Vagina (tissue), 2 donors: ENCODE results near the gene LRRC36.

ENCODE experiments used
- POLR2A ChIP-seq, 2 donors: fragments of 450-650 bp; IDR thresholded peaks; one replicate each; pipeline ENCODE4 v1.6.1; 2017; ENCODE audit warnings: antibody characterized with exemption in 2 of 2, mild to moderate bottlenecking in 2 of 2, moderate library complexity in 2 of 2
- TF ChIP-seq, protein P1 (sequence below), 3 experiments: fragments of 450-650 bp in 2 of 3; fragments of 200-600 bp in 1 of 3; sonication (generic) in 1 of 3; IDR thresholded peaks; one replicate each; pipeline ENCODE4 v1.5.1; 2017 to 2019; ENCODE audit warnings: antibody characterized with exemption in 3 of 3, mild to moderate bottlenecking in 2 of 3, moderate library complexity in 2 of 3

DNA sequence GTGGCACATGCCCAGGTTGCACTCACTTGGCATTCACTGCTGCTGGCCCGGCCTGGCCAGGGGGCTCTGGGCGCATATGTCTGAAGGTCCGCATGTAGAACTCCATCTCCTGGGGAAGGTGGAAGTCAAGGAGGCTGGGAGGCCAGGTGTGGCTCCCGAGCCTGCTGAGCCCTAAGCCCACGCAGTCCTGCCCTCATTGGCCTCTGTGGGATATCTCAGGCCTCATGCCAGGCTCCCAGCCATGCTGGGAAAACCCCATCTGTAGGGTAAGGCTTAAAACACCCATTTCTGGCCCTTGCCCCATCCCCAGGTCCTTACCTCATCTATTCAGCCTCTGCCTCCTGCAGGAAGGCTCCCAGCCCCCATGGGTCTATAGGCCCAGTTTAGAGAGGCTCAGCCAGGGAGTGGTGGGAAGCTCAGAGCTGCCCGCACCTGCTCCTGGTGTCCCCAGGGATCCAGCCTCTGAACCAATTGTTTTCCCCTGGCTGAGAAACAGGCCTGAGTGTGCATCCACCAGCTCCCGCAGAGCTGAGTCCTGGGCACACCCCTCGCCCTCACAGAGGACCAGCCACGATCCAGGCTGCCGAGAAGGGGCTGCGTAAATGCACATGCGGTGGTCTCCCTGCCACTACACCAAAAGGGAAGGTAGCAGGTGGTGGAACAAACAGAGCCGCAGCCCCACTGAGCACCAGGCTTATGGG is 69.0 kb downstream of the LRRC36 start:
- TF ChIP-seq, protein P1, sequence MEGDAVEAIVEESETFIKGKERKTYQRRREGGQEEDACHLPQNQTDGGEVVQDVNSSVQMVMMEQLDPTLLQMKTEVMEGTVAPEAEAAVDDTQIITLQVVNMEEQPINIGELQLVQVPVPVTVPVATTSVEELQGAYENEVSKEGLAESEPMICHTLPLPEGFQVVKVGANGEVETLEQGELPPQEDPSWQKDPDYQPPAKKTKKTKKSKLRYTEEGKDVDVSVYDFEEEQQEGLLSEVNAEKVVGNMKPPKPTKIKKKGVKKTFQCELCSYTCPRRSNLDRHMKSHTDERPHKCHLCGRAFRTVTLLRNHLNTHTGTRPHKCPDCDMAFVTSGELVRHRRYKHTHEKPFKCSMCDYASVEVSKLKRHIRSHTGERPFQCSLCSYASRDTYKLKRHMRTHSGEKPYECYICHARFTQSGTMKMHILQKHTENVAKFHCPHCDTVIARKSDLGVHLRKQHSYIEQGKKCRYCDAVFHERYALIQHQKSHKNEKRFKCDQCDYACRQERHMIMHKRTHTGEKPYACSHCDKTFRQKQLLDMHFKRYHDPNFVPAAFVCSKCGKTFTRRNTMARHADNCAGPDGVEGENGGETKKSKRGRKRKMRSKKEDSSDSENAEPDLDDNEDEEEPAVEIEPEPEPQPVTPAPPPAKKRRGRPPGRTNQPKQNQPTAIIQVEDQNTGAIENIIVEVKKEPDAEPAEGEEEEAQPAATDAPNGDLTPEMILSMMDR (IDR thresholded peaks at IDR 0.05), result no peak
- TF ChIP-seq POLR2A (IDR thresholded peaks at IDR 0.05), result no peak
